DND-41 (cell line): Measurements from ENCODE around the gene CALML4.
A peak's percentile ranks its signal among the peaks of the same experiment; 100 is the strongest.

ENCODE experiments used
- ATAC-seq: fragments of 200-7000 bp; cut with Tn5 transposase; 3 replicates; pipeline ENCODE4 v1.9.1; 2021; ENCODE audit warnings: low read depth; ENCODE audit not compliant: insufficient read depth
- DNase-seq: peaks from one replicate; pipeline ENCODE4 v3.0.0-alpha.2; 2020
- H2AFZ ChIP-seq: 2 replicates; pipeline ENCODE4 v1.6.0; 2012; ENCODE audit warnings: low read depth, low read length
- H3K27ac ChIP-seq: 2 replicates; pipeline ENCODE4 v1.5.1; 2012; ENCODE audit warnings: low read length, inconsistent platforms
- H3K27me3 ChIP-seq: fragments of 200-600 bp; sonication (generic); 2 replicates; pipeline ENCODE4 v1.6.0; 2012; ENCODE audit warnings: low read length, mild to moderate bottlenecking, inconsistent platforms; ENCODE audit not compliant: insufficient read depth, poor library complexity
- H3K36me3 ChIP-seq: 2 replicates; pipeline ENCODE4 v1.5.1; 2012; ENCODE audit warnings: low read length, inconsistent platforms; ENCODE audit not compliant: insufficient read depth
- H3K4me1 ChIP-seq: 2 replicates; pipeline ENCODE4 v1.5.1; 2012; ENCODE audit warnings: mild to moderate bottlenecking, low read length; ENCODE audit not compliant: insufficient read depth
- H3K4me2 ChIP-seq: 2 replicates; pipeline ENCODE4 v1.6.0; 2012; ENCODE audit warnings: mild to moderate bottlenecking, moderate library complexity, low read length, inconsistent platforms; ENCODE audit not compliant: insufficient read depth
- H3K4me3 ChIP-seq, 2 experiments: fragments of 200-600 bp in 1 of 2; shearing (Covaris generic) in 1 of 2; 2 replicates each; pipeline ENCODE4 v1.5.1; 2012 to 2016; ENCODE audit warnings: inconsistent platforms in 2 of 2, low read length in 2 of 2, mild to moderate bottlenecking in 2 of 2, low read depth in 1 of 2, moderate library complexity in 1 of 2
- H3K79me2 ChIP-seq: 2 replicates; pipeline ENCODE4 v1.6.0; 2012; ENCODE audit warnings: low read length, inconsistent platforms; ENCODE audit not compliant: insufficient read depth
- H3K9ac ChIP-seq: 2 replicates; pipeline ENCODE4 v1.6.0; 2012; ENCODE audit warnings: low read depth, mild to moderate bottlenecking, inconsistent platforms, low read length, moderate library complexity
- H3K9me3 ChIP-seq: 2 replicates; pipeline ENCODE4 v1.5.1; 2012; ENCODE audit warnings: low read length, moderate library complexity, mild to moderate bottlenecking, inconsistent platforms; ENCODE audit not compliant: insufficient read depth, severe bottlenecking
- H4K20me1 ChIP-seq: 2 replicates; pipeline ENCODE4 v1.6.0; 2012; ENCODE audit warnings: low read length; ENCODE audit not compliant: insufficient read depth
- EZH2 ChIP-seq: IDR thresholded peaks from 3 replicates; pipeline ENCODE4 v1.6.1; 2012; ENCODE audit warnings: borderline replicate concordance, low read depth, mild to moderate bottlenecking, moderate library complexity, low read length, inconsistent platforms; ENCODE audit not compliant: severe bottlenecking
- TF ChIP-seq, protein P1 (sequence below): IDR thresholded peaks from 2 replicates; pipeline ENCODE4 v1.5.1; 2012; ENCODE audit warnings: borderline replicate concordance, low read length, moderate library complexity, mild to moderate bottlenecking; ENCODE audit not compliant: poor library complexity, severe bottlenecking; ENCODE audit errors: extremely low read depth

The CALML4 gene

DNA sequence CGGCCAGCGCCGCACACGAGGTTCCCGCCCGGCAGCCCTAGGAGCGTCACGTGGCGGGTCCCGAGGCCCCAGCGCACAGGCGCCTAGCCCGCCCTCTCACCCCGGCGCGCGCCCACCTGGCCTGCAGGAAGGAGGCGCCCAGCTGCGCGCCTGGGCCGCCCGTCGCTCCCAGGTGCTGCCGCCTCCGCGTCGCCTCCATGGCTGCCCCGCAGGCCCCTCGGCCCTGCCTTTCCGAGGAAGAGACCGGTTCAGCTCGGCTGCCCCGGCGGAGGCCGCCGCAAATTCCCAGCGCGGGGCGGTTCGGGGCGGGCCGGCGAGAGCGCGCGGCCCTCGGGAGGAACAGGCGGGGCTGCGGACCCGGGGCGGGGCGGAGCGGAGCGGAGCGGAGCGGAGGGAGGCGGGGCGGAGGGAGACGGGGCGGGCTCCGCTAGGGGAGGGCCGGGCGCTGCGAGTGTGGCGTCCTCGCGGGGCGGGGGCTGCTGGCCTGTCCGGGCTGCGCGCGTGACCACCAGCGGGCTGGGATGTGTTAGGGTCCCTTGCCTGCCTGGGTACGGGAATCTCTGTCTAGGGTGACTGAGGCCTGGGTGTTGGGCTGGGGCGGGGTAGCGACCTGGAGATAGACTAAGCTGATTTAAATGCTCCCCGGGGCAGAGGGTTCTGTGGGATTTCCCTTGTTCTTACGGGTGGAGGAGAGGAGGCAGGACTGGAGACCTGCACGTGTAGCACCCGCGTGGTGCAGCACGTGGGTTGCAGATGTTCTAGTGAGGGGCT, 24.4 kb upstream of the CALML4 start, which contains the start of gene CLN6:
Gene CLN6, minus strand, starts transcription at position 343 of the 771 bp plus-strand sequence. Its CDS starts 144 bp downstream, at position 199.
- H3K27ac ChIP-seq = peak within 1 kb of the TSS; percentile 92
- H4K20me1 ChIP-seq = peaks cover 11% of the 10 kb centered on the region; the same call in 1 of the 2 replicates
- no peaks in the 10 kb centered on the region; the same call in 1 of the 2 replicates for H3K36me3 ChIP-seq
- H3K9ac ChIP-seq = peak within 1 kb of the TSS; percentile 93
- peaks cover 46% of the 10 kb centered on the region for H3K79me2 ChIP-seq
- no peaks in the 10 kb centered on the region for H3K27me3 ChIP-seq
- peaks cover 51% of the 10 kb centered on the region for H3K4me1 ChIP-seq
- no peaks in the 10 kb centered on the region for H3K9me3 ChIP-seq
- peak within 1 kb of the TSS; percentile 80 for H3K4me2 ChIP-seq
- H2AFZ ChIP-seq = peak within 1 kb of the TSS; percentile 86
- DNase-seq (peak; percentile 85), ATAC-seq (peak; percentile 82)
- TF ChIP-seq EZH2 = no peak
- TF ChIP-seq, protein P1, sequence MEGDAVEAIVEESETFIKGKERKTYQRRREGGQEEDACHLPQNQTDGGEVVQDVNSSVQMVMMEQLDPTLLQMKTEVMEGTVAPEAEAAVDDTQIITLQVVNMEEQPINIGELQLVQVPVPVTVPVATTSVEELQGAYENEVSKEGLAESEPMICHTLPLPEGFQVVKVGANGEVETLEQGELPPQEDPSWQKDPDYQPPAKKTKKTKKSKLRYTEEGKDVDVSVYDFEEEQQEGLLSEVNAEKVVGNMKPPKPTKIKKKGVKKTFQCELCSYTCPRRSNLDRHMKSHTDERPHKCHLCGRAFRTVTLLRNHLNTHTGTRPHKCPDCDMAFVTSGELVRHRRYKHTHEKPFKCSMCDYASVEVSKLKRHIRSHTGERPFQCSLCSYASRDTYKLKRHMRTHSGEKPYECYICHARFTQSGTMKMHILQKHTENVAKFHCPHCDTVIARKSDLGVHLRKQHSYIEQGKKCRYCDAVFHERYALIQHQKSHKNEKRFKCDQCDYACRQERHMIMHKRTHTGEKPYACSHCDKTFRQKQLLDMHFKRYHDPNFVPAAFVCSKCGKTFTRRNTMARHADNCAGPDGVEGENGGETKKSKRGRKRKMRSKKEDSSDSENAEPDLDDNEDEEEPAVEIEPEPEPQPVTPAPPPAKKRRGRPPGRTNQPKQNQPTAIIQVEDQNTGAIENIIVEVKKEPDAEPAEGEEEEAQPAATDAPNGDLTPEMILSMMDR = no peak
- peak within 1 kb of the TSS; percentile 34 to 67 for H3K4me3 ChIP-seq

DNA sequence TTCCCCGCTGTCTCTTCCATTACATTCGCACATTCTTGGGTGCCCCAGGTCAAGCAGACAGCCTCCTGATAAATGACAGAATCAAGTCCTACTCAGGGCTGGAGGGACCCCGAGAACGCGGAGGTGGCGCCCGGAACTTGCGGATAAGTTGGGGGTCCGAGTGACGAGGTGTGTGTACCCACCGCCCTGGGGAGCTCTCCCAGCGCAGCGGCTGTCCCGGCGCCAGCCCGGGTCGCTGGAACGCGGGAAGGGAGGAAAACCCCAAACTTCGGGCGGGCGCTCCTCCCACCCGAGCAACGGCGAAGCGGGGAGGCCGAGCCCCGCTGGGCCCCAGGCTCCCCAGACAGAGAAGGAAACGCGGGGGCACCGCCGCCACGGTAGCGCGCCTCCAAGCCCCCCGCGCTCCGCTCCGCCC, 23.8 kb upstream of the CALML4 start:
- peak overlapping the region; percentile 92 for H3K27ac ChIP-seq
- H3K79me2 ChIP-seq = peaks cover 52% of the 10 kb centered on the region
- ATAC-seq (peak; percentile 2; the same call in 2 of the 3 replicates), DNase-seq (no peak)
- no peaks in the 10 kb centered on the region for H3K27me3 ChIP-seq
- peak overlapping the region; percentile 86 for H2AFZ ChIP-seq
- TF ChIP-seq, protein P1 = no peak
- TF ChIP-seq EZH2 = no peak
- peak overlapping the region; percentile 80 for H3K4me2 ChIP-seq
- no peaks in the 10 kb centered on the region for H3K9me3 ChIP-seq
- H3K4me3 ChIP-seq = peak overlapping the region; percentile 34 to 67
- H3K36me3 ChIP-seq = no peaks in the 10 kb centered on the region; the same call in 1 of the 2 replicates
- peaks cover 11% of the 10 kb centered on the region; the same call in 1 of the 2 replicates for H4K20me1 ChIP-seq
- peak overlapping the region; percentile 93 for H3K9ac ChIP-seq
- peaks cover 53% of the 10 kb centered on the region for H3K4me1 ChIP-seq

- H3K9me3 ChIP-seq = no peaks in the 10 kb centered on the region
- H4K20me1 ChIP-seq = peaks cover 11% of the 10 kb centered on the region; the same call in 1 of the 2 replicates
- H2AFZ ChIP-seq = peak overlapping the region; percentile 86
- H3K79me2 ChIP-seq = peaks cover 58% of the 10 kb centered on the region
- TF ChIP-seq, protein P1 = no peak
- no peak for TF ChIP-seq EZH2
- peak overlapping the region; percentile 93 for H3K9ac ChIP-seq
- H3K27me3 ChIP-seq = no peaks in the 10 kb centered on the region
- H3K27ac ChIP-seq = peak overlapping the region; percentile 92
- DNase-seq = no peak
- H3K4me2 ChIP-seq = peak overlapping the region; percentile 80
- no peak for ATAC-seq
- H3K4me3 ChIP-seq = peak overlapping the region; percentile 34 to 67; a peak in 3 of 4 replicates
- peaks cover 4% of the 10 kb centered on the region; the same call in 1 of the 2 replicates for H3K36me3 ChIP-seq
- peaks cover 53% of the 10 kb centered on the region for H3K4me1 ChIP-seq
Measured at GRCh38 chr15:68228143-68228970, 23.2 kb upstream of the CALML4 start.
